ENCODE results near the gene IPCEF1.

Gene IPCEF1

DNA sequence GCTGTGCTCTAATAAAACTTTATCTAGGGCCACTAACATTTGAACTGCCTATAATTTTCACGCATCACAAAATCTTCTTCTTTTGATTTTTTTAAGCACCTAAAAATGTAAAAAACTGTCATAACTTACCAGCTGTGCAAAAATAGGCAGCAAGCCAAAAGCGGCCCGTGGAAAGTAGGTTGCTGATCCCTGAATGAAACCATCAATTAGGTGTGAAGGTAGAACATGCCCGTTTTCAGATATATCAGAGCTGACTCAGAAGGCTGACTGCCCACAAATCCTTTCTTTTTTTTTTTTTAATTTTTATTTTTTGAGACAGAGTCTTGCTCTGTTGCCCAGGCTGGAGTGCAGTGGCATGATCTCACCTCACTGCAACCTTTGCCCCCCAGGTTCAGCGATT lies 4.9 kb upstream of the IPCEF1 start:
- Histone ChIP-seq H3K9ac (ENCODE audit: low read depth, low read length, poor library complexity, severe bottlenecking) (no peak overlapping the region), H3F3A (ENCODE audit: low read depth) (no peaks in the 10 kb centered on the region), H3K79me2 (ENCODE audit: insufficient read depth, low read length) (no peaks in the 10 kb centered on the region), H3K9me3 (ENCODE audit: insufficient read depth, low read depth, low read length) (no peaks in the 10 kb centered on the region), H2AFZ (ENCODE audit: low read length) (no peak overlapping the region), H4K20me1 (ENCODE audit: insufficient read depth, low read length, poor library complexity, severe bottlenecking) (no peaks in the 10 kb centered on the region), H3K36me3 (ENCODE audit: insufficient read depth, low read length) (no peaks in the 10 kb centered on the region), H3K4me3 (ENCODE audit: low read length, poor library complexity, severe bottlenecking) (no peak overlapping the region), H3K27me3 (ENCODE audit: insufficient read depth, low read length, poor library complexity, severe bottlenecking) (no peaks in the 10 kb centered on the region), H3K4me2 (ENCODE audit: low read depth, low read length, poor library complexity, severe bottlenecking) (no peak overlapping the region), H3K4me1 (ENCODE audit: insufficient read depth, low read length, poor library complexity, severe bottlenecking) (no peaks in the 10 kb centered on the region), H3K9me2 (replicated peaks; ENCODE audit: low read depth, low read length) (no peaks in the 10 kb centered on the region)
- TF ChIP-seq, protein P1, sequence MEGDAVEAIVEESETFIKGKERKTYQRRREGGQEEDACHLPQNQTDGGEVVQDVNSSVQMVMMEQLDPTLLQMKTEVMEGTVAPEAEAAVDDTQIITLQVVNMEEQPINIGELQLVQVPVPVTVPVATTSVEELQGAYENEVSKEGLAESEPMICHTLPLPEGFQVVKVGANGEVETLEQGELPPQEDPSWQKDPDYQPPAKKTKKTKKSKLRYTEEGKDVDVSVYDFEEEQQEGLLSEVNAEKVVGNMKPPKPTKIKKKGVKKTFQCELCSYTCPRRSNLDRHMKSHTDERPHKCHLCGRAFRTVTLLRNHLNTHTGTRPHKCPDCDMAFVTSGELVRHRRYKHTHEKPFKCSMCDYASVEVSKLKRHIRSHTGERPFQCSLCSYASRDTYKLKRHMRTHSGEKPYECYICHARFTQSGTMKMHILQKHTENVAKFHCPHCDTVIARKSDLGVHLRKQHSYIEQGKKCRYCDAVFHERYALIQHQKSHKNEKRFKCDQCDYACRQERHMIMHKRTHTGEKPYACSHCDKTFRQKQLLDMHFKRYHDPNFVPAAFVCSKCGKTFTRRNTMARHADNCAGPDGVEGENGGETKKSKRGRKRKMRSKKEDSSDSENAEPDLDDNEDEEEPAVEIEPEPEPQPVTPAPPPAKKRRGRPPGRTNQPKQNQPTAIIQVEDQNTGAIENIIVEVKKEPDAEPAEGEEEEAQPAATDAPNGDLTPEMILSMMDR (conservative IDR thresholded peaks at IDR 0.05; ENCODE audit: low read length), result no peak
- no peak for TF ChIP-seq EZH2phosphoT487 (IDR thresholded peaks at IDR 0.05; ENCODE audit: borderline replicate concordance)

DNA sequence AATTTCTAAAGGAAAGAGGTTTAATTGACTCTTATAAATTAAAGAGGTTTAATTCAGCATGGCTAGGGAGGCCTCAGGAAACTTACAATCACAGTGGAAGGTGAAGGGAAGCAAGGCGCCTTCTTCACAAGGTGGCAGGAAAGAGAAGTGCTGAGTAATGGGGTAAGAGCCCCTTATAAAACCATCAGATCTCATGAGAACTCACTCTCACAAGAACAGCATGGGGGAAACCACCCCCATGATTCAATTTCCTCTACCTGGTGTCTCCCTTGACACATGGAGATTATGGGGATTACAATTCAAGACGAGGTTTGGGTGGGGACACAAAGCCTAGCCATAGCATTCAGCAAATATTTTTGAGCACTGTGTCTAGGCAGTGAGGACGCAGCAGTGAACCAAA lies 3.9 kb upstream of the IPCEF1 start:
- Histone ChIP-seq H3K9me3 (ENCODE audit: insufficient read depth, low read depth, low read length) (no peaks in the 10 kb centered on the region), H3K9me2 (replicated peaks; ENCODE audit: low read depth, low read length) (no peaks in the 10 kb centered on the region), H3K27me3 (ENCODE audit: insufficient read depth, low read length, poor library complexity, severe bottlenecking) (no peaks in the 10 kb centered on the region), H3K36me3 (ENCODE audit: insufficient read depth, low read length) (no peaks in the 10 kb centered on the region), H3K4me3 (ENCODE audit: low read length, poor library complexity, severe bottlenecking) (no peak overlapping the region), H4K20me1 (ENCODE audit: insufficient read depth, low read length, poor library complexity, severe bottlenecking) (no peaks in the 10 kb centered on the region), H3K9ac (ENCODE audit: low read depth, low read length, poor library complexity, severe bottlenecking) (no peak overlapping the region), H3F3A (ENCODE audit: low read depth) (no peaks in the 10 kb centered on the region), H3K79me2 (ENCODE audit: insufficient read depth, low read length) (no peaks in the 10 kb centered on the region), H3K4me2 (ENCODE audit: low read depth, low read length, poor library complexity, severe bottlenecking) (no peak overlapping the region), H2AFZ (ENCODE audit: low read length) (no peak overlapping the region), H3K4me1 (ENCODE audit: insufficient read depth, low read length, poor library complexity, severe bottlenecking) (no peaks in the 10 kb centered on the region)
- TF ChIP-seq EZH2phosphoT487 (IDR thresholded peaks at IDR 0.05; ENCODE audit: borderline replicate concordance), result no peak
- TF ChIP-seq, protein P1 (conservative IDR thresholded peaks at IDR 0.05; ENCODE audit: low read length), result no peak

DNA sequence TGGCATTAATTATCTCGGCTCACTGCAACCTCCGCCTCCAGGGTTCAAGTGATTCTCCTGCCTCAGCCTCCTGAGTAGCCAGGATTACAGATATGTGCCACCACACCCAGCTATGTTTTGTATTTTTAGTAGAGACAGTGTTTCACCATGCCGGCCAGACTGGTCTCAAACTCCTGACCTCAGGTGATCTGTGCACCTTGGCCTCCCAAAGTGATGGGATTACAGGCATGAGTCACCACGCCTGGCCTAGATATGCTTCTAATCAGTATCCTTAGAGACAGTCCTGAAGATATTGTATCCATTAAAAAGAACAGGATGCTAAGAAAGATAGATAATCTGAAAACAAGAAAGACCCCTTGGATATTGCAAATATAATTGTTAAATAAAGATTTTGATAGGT lies 3.1 kb upstream of the IPCEF1 start:
- Histone ChIP-seq H3K9me3 (ENCODE audit: insufficient read depth, low read depth, low read length) (no peaks in the 10 kb centered on the region), H3K4me3 (ENCODE audit: low read length, poor library complexity, severe bottlenecking) (no peak overlapping the region), H3K79me2 (ENCODE audit: insufficient read depth, low read length) (no peaks in the 10 kb centered on the region), H3F3A (ENCODE audit: low read depth) (no peaks in the 10 kb centered on the region), H2AFZ (ENCODE audit: low read length) (no peak overlapping the region), H3K9ac (ENCODE audit: low read depth, low read length, poor library complexity, severe bottlenecking) (no peak overlapping the region), H3K9me2 (replicated peaks; ENCODE audit: low read depth, low read length) (no peaks in the 10 kb centered on the region), H3K4me2 (ENCODE audit: low read depth, low read length, poor library complexity, severe bottlenecking) (no peak overlapping the region), H3K4me1 (ENCODE audit: insufficient read depth, low read length, poor library complexity, severe bottlenecking) (no peaks in the 10 kb centered on the region), H4K20me1 (ENCODE audit: insufficient read depth, low read length, poor library complexity, severe bottlenecking) (no peaks in the 10 kb centered on the region), H3K27me3 (ENCODE audit: insufficient read depth, low read length, poor library complexity, severe bottlenecking) (no peaks in the 10 kb centered on the region), H3K36me3 (ENCODE audit: insufficient read depth, low read length) (no peaks in the 10 kb centered on the region)
- TF ChIP-seq, protein P1 (conservative IDR thresholded peaks at IDR 0.05; ENCODE audit: low read length), result no peak
- TF ChIP-seq EZH2phosphoT487 (IDR thresholded peaks at IDR 0.05; ENCODE audit: borderline replicate concordance), result no peak
